H9 (cell line): ENCODE measurements around the gene DIO1. TPM values are rescaled to one million over a fixed set of nuclear protein-coding genes. Genes with fewer than 3 reads are reported as not detected.

Experiments
- DNase-seq: peaks from one replicate; pipeline ENCODE4 v3.0.0-alpha.2; 2017
- H2AFZ ChIP-seq: one replicate; pipeline ENCODE4 v1.6.1; 2013; ENCODE audit warnings: mild to moderate bottlenecking, low read length, control low read depth, moderate library complexity
- H2AK5ac ChIP-seq: 2 replicates; pipeline ENCODE4 v1.6.1; 2013; ENCODE audit warnings: low read length, control low read depth, mixed read lengths; ENCODE audit not compliant: insufficient read length
- H2BK120ac ChIP-seq: one replicate; pipeline ENCODE4 v1.6.1; 2013; ENCODE audit warnings: low read depth, mild to moderate bottlenecking, low read length, control low read depth, inconsistent platforms; ENCODE audit not compliant: poor library complexity, severe bottlenecking
- H2BK12ac ChIP-seq: 2 replicates; pipeline ENCODE4 v1.6.1; 2013; ENCODE audit warnings: low read length, control low read depth, mixed read lengths, low read depth; ENCODE audit not compliant: insufficient read length
- H2BK15ac ChIP-seq: 2 replicates; pipeline ENCODE4 v1.6.1; 2013; ENCODE audit warnings: low read depth, low read length, control low read depth
- H2BK20ac ChIP-seq: one replicate; pipeline ENCODE4 v1.6.1; 2013; ENCODE audit warnings: low read depth, mild to moderate bottlenecking, low read length, control low read depth, inconsistent platforms; ENCODE audit not compliant: poor library complexity, severe bottlenecking
- H2BK5ac ChIP-seq: 2 replicates; pipeline ENCODE4 v1.6.1; 2013; ENCODE audit warnings: low read length, control low read depth, mixed read lengths; ENCODE audit not compliant: insufficient read length
- H3K14ac ChIP-seq: 2 replicates; pipeline ENCODE4 v1.6.1; 2013; ENCODE audit warnings: low read length, control low read depth; ENCODE audit not compliant: insufficient read depth
- H3K18ac ChIP-seq: 2 replicates; pipeline ENCODE4 v1.6.1; 2013; ENCODE audit warnings: low read depth, mild to moderate bottlenecking, mixed read lengths, low read length, control low read depth; ENCODE audit not compliant: insufficient read length
- H3K23ac ChIP-seq: 2 replicates; pipeline ENCODE4 v1.6.1; 2013; ENCODE audit warnings: low read length, control low read depth, mixed read lengths, low read depth; ENCODE audit not compliant: insufficient read length
- H3K23me2 ChIP-seq: 2 replicates; pipeline ENCODE4 v1.6.1; 2013; ENCODE audit warnings: low read depth, mild to moderate bottlenecking, mixed read lengths, low read length, control low read depth; ENCODE audit not compliant: insufficient read length, poor library complexity, severe bottlenecking
- H3K27ac ChIP-seq: 2 replicates; pipeline ENCODE4 v1.5.1; 2013; ENCODE audit warnings: low read length, control low read depth, mixed read lengths, low read depth; ENCODE audit not compliant: insufficient read length
- H3K27me3 ChIP-seq: 2 replicates; pipeline ENCODE4 v1.6.1; 2013; ENCODE audit warnings: low read length, control low read depth, inconsistent platforms; ENCODE audit not compliant: insufficient read depth
- H3K4ac ChIP-seq: 2 replicates; pipeline ENCODE4 v1.6.1; 2013; ENCODE audit warnings: low read depth, mild to moderate bottlenecking, control low read depth, inconsistent platforms, low read length, moderate library complexity
- H3K4me1 ChIP-seq: 2 replicates; pipeline ENCODE4 v1.6.1; 2013; ENCODE audit warnings: low read length, control low read depth, inconsistent platforms; ENCODE audit not compliant: insufficient read depth
- H3K4me2 ChIP-seq: 2 replicates; pipeline ENCODE4 v1.6.1; 2013; ENCODE audit warnings: low read length, control low read depth, mixed read lengths; ENCODE audit not compliant: insufficient read length, insufficient read depth
- H3K56ac ChIP-seq: 2 replicates; pipeline ENCODE4 v1.6.1; 2013; ENCODE audit warnings: low read depth, mild to moderate bottlenecking, mixed read lengths, low read length, control low read depth; ENCODE audit not compliant: insufficient read length
- H3K79me1 ChIP-seq: 2 replicates; pipeline ENCODE4 v1.6.1; 2013; ENCODE audit warnings: low read depth, mild to moderate bottlenecking, moderate library complexity, low read length, control low read depth, inconsistent platforms; ENCODE audit not compliant: insufficient read depth, poor library complexity, severe bottlenecking
- H3K79me2 ChIP-seq: 2 replicates; pipeline ENCODE4 v1.6.1; 2013; ENCODE audit warnings: low read length, control low read depth, inconsistent platforms; ENCODE audit not compliant: insufficient read depth
- H3K9ac ChIP-seq: 2 replicates; pipeline ENCODE4 v1.6.1; 2013; ENCODE audit warnings: low read length, control low read depth, mixed read lengths; ENCODE audit not compliant: insufficient read length; ENCODE audit errors: extremely low read depth
- H3K9me3 ChIP-seq: one replicate; pipeline ENCODE4 v1.6.1; 2013; ENCODE audit warnings: low read depth, low read length, inconsistent platforms; ENCODE audit not compliant: control insufficient read depth
- H3T11ph ChIP-seq: one replicate; pipeline ENCODE4 v1.6.1; 2013; ENCODE audit warnings: mild to moderate bottlenecking, low read length, control low read depth, inconsistent platforms
- H4K20me1 ChIP-seq: one replicate; pipeline ENCODE4 v1.6.1; 2013; ENCODE audit not compliant: control insufficient read depth, insufficient read length, insufficient read depth
- H4K5ac ChIP-seq: 2 replicates; pipeline ENCODE4 v1.6.1; 2013; ENCODE audit warnings: low read depth, mild to moderate bottlenecking, mixed read lengths, low read length, control low read depth; ENCODE audit not compliant: insufficient read length
- H4K8ac ChIP-seq: replicated peaks from 2 replicates; pipeline ENCODE4 v1.6.1; 2013; ENCODE audit warnings: low read length, control low read depth, mixed read lengths, low read depth; ENCODE audit not compliant: insufficient read length
- H4K91ac ChIP-seq: 2 replicates; pipeline ENCODE4 v1.6.1; 2013; ENCODE audit warnings: low read depth, mild to moderate bottlenecking, moderate library complexity, mixed read lengths, low read length, control low read depth; ENCODE audit not compliant: insufficient read length
- H3K27ac Mint-ChIP-seq, 3 experiments: 2 replicates in 2 of 3; 3 replicates in 1 of 3; pipeline ENCODE4 v1.8.0; 2020 to 2021; ENCODE audit warnings: mixed read lengths in 3 of 3, mild to moderate bottlenecking in 1 of 3, moderate library complexity in 1 of 3
- H3K27me3 Mint-ChIP-seq: 2 replicates; pipeline ENCODE4 v1.8.0; 2021; ENCODE audit warnings: low read depth, mild to moderate bottlenecking, moderate library complexity, mixed read lengths
- H3K36me3 Mint-ChIP-seq, 3 experiments: 2 replicates in 2 of 3; 3 replicates in 1 of 3; pipeline ENCODE4 v1.8.0; 2020 to 2021; ENCODE audit warnings: low read depth in 3 of 3, mixed read lengths in 3 of 3; ENCODE audit not compliant: insufficient read depth in 1 of 3
- H3K4me1 Mint-ChIP-seq, 2 experiments: 2 replicates each; pipeline ENCODE4 v1.8.0; 2020; ENCODE audit warnings: mixed read lengths in 2 of 2
- H3K4me3 Mint-ChIP-seq, 2 experiments: 2 replicates in 1 of 2; 3 replicates in 1 of 2; pipeline ENCODE4 v1.8.0; 2020 to 2021; ENCODE audit warnings: mild to moderate bottlenecking in 2 of 2, mixed read lengths in 2 of 2, moderate library complexity in 1 of 2
- H3K9me3 Mint-ChIP-seq, 2 experiments: 2 replicates in 1 of 2; 3 replicates in 1 of 2; pipeline ENCODE4 v1.8.0; 2020; ENCODE audit warnings: mild to moderate bottlenecking in 2 of 2, mixed read lengths in 2 of 2, moderate library complexity in 1 of 2
- WGBS: extraction: QIAGEN DNeasy Blood & Tissue Kit; methylation state at CpG from one replicate; pipeline ENCODE4 v1.1.7; 2013; ENCODE audit warnings: missing lambda C conversion rate, low lambda C conversion rate, mixed read lengths; ENCODE audit not compliant: insufficient read length; ENCODE audit errors: extremely low coverage; 5-methylcytosine and 5-hydroxymethylcytosine counted together
- total RNA-seq: library from RNA; stranded (reverse); gene quantifications from 2 replicates; pipeline ENCODE4 v1.2.1, GENCODE V29; 2021
- TF ChIP-seq, protein P1 (sequence below): fragments of 200-600 bp; sonication (generic); conservative IDR thresholded peaks from 3 replicates; pipeline ENCODE4 v1.8.0; 2021; ENCODE audit warnings: antibody characterized with exemption, mild to moderate bottlenecking

DIO1 gene
- total RNA-seq, 1 experiment from 2014 or later: not detected

DNA sequence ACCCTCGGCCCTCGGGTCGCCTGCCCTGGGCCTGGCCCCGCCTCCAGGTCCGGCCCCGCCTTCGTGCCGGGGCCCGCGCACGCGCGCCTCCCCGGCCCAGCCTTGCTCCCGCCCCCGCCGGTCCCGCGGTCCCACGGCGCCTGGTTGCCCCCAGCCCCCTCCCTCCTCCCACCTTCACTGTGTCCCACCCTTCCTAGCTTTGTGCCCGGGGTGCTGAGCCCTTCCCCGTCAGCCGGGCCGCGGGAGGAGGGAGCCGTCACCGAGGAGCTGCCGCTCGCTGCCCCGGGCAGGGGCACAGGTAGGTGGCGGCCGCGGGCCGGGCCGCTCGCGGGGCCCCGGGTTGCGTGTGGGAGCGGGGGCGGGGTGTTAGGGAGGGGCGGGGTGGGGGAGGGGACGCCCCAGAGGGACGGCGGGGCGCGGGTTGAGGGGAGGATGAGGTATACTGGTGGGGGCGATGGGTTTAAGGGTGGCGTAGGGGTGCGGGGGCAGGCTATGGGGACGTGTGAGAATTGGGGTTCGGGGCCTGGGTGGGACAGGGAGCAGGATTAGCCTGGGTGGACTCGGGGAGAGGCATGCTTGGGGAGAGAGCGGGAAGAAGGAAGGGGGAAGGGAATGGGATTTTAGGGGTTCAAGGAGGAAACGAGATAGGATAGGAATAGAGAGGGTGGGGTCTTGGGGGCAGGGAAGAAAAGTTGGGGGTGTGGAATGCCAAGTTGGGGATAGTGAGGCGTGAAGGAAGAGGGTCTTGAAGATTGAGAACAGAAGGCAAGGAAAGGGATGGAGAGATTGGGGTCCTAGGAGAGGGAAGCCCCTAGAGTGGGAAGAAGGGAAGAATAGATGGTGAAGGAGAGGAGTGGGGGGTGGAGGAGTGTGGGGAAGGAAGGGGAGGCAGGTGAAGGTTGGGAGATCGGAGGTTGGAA, 52.5 kb downstream of the DIO1 start, which contains the start of gene LRRC42:
Gene LRRC42 (plus strand): TSS at position 99 of the 920 bp plus-strand sequence. CDS start 5,650 bp downstream, outside the sequence.
- Histone ChIP-seq H3K4me1 (peaks cover 5% of the 10 kb centered on the region), H2AK5ac (no peak within 1 kb of the TSS), H3K4me2 (peak within 1 kb of the TSS; percentile 94), H4K91ac (no peak within 1 kb of the TSS), H3K9ac (peak within 1 kb of the TSS; percentile 7), H3K79me2 (no peaks in the 10 kb centered on the region; the same call in 1 of the 2 replicates), H2BK120ac (no peak within 1 kb of the TSS), H3T11ph (no peak within 1 kb of the TSS), H2BK12ac (no peak within 1 kb of the TSS), H3K9me3 (no peaks in the 10 kb centered on the region), H3K4ac (no peak within 1 kb of the TSS), H2BK15ac (no peak within 1 kb of the TSS), H4K8ac (no peak within 1 kb of the TSS), H2BK5ac (no peak within 1 kb of the TSS), H3K56ac (no peak within 1 kb of the TSS), H3K23me2 (peaks cover 13% of the 10 kb centered on the region), H3K79me1 (no peaks in the 10 kb centered on the region), H2AFZ (no peak within 1 kb of the TSS), H3K18ac (no peak within 1 kb of the TSS), H3K27ac (no peak within 1 kb of the TSS), H2BK20ac (no peak within 1 kb of the TSS), H4K5ac (no peak within 1 kb of the TSS), H3K14ac (peak within 1 kb of the TSS; percentile 83), H4K20me1 (no peaks in the 10 kb centered on the region), H3K23ac (no peak within 1 kb of the TSS), H3K27me3 (no peaks in the 10 kb centered on the region)
- peaks cover under 1 to 14% (median under 1%) of the 10 kb centered on the region in 3 experiments; a peak in 5 of 7 replicates for H3K36me3 Mint-ChIP-seq
- peak within 1 kb of the TSS; percentile 91 to 97 for H3K4me3 Mint-ChIP-seq
- H3K4me1 Mint-ChIP-seq: peaks cover 55 to 68% of the 10 kb centered on the region in 2 experiments
- no peak for DNase-seq
- H3K27me3 Mint-ChIP-seq: no peaks in the 10 kb centered on the region; the same call in none of the 2 replicates
- TF ChIP-seq, protein P1, sequence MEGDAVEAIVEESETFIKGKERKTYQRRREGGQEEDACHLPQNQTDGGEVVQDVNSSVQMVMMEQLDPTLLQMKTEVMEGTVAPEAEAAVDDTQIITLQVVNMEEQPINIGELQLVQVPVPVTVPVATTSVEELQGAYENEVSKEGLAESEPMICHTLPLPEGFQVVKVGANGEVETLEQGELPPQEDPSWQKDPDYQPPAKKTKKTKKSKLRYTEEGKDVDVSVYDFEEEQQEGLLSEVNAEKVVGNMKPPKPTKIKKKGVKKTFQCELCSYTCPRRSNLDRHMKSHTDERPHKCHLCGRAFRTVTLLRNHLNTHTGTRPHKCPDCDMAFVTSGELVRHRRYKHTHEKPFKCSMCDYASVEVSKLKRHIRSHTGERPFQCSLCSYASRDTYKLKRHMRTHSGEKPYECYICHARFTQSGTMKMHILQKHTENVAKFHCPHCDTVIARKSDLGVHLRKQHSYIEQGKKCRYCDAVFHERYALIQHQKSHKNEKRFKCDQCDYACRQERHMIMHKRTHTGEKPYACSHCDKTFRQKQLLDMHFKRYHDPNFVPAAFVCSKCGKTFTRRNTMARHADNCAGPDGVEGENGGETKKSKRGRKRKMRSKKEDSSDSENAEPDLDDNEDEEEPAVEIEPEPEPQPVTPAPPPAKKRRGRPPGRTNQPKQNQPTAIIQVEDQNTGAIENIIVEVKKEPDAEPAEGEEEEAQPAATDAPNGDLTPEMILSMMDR: no peak; the same call in 2 of the 3 replicates
- H3K9me3 Mint-ChIP-seq: no peaks in the 10 kb centered on the region
- no CpG with 5 or more reads among the region's 58 CpGs for WGBS
- peak within 1 kb of the TSS; percentile 63 to 88 (median 79); a peak in 6 of 7 replicates for H3K27ac Mint-ChIP-seq
